Measurements from ENCODE around the gene KLF2.

GRCh38 chr19:16371540-16371986 is 46.9 kb downstream of the KLF2 start:
- TF ChIP-seq ZNF460 (CRISPR knock-in tag; IDR thresholded peaks at IDR 0.05; ENCODE audit: borderline replicate concordance) (no peak), HNF4G (IDR thresholded peaks at IDR 0.05; ENCODE audit: borderline replicate concordance, low read depth, low read length) (no peak), HNF4G (CRISPR knock-in tag; IDR thresholded peaks at IDR 0.05; ENCODE audit: borderline replicate concordance, low read depth) (no peak), MAFK (conservative IDR thresholded peaks at IDR 0.05 in 1 of 2, IDR thresholded peaks at IDR 0.05 in 1 of 2; ENCODE audit: low read length in 2 of 2) (no peak), ZNF704 (CRISPR knock-in tag; IDR thresholded peaks at IDR 0.05; ENCODE audit: borderline replicate concordance) (no peak), ZNF646 (CRISPR knock-in tag; IDR thresholded peaks at IDR 0.05) (no peak), CTCF (CRISPR knock-in tag; IDR thresholded peaks at IDR 0.05) (no peak), POLR2AphosphoS5 (IDR thresholded peaks at IDR 0.05; ENCODE audit: low read depth, low read length) (no peak), PBX2 (CRISPR knock-in tag; IDR thresholded peaks at IDR 0.05) (no peak)

All from HepG2 (cell line).